ENCODE results near the gene DYNLRB2. TPM values are rescaled to one million over a fixed set of nuclear protein-coding genes. Genes with fewer than 3 reads are reported as not detected.

The DYNLRB2 gene
- total and polyA plus RNA-seq, 10 of the 15 experiments (the other 5 are each of a cell fraction or from before 2014, with no cell fraction given): 0.21 to 1.2 (median 0.40) TPM; not detected in 5

GRCh38 chr16:80536238-80536637, 4.6 kb upstream of the DYNLRB2 start:
- ChIA-PET POLR2A (no interaction called here), SMC1A (ENCODE audit: uncharacterized antibody, unreplicated experiment) (no interaction called here), CTCF (interaction anchor here (1.0 kb wide), 1 partner anchor 10 kb away, joined by 4 read pairs; no protein-coding TSS in a partner anchor), RAD21 (ENCODE audit: unreplicated experiment) (no interaction called here)
- H2AFZ ChIP-seq (ENCODE audit: control insufficient read depth, low read depth, low read length): no peak overlapping the region
- no peak overlapping the region for H3K9ac ChIP-seq (ENCODE audit: control insufficient read depth, insufficient read depth, low read length)
- intact Hi-C loops (cut with micrococcal nuclease; ENCODE audit: unreplicated experiment): no loop called here
- in situ Hi-C loops (cut with MboI): loop anchor here (25.0 kb wide), 1 partner anchor 301 kb away; no protein-coding TSS in a partner anchor
- no peak overlapping the region for H3K4me3 ChIP-seq
- ATAC-seq (no peak), DNase-seq (ENCODE audit: low read depth, low spot score) (no peak), FAIRE-seq (no peak)
- H3K79me2 ChIP-seq (ENCODE audit: control insufficient read depth, insufficient read depth, low read length): no peaks in the 10 kb centered on the region
- no peaks in the 10 kb centered on the region for H4K20me1 ChIP-seq (ENCODE audit: control insufficient read depth, insufficient read depth)
- H3K4me1 ChIP-seq (ENCODE audit: control insufficient read depth, insufficient read depth, low read length): no peaks in the 10 kb centered on the region
- H3K27me3 ChIP-seq (replicated peaks in 1 of 2; ENCODE audit: control insufficient read depth in 2 of 2, insufficient read depth in 2 of 2, low read length in 1 of 2): peaks cover 0 to 5% of the 10 kb centered on the region in 2 experiments; a peak in 1 of 4 replicates
- TF ChIP-seq PAX8 (IDR thresholded peaks at IDR 0.05): no peak
- no peak for TF ChIP-seq TCF7 (IDR thresholded peaks at IDR 0.05; ENCODE audit: borderline replicate concordance)
- no peak for TF ChIP-seq SMAD1 (IDR thresholded peaks at IDR 0.05; ENCODE audit: low read depth, partially characterized antibody)
- TF ChIP-seq E2F4 (IDR thresholded peaks at IDR 0.05; ENCODE audit: low read depth, low read length): no peak
- no peak for TF ChIP-seq NBN (IDR thresholded peaks at IDR 0.05)
- TF ChIP-seq, protein P1, sequence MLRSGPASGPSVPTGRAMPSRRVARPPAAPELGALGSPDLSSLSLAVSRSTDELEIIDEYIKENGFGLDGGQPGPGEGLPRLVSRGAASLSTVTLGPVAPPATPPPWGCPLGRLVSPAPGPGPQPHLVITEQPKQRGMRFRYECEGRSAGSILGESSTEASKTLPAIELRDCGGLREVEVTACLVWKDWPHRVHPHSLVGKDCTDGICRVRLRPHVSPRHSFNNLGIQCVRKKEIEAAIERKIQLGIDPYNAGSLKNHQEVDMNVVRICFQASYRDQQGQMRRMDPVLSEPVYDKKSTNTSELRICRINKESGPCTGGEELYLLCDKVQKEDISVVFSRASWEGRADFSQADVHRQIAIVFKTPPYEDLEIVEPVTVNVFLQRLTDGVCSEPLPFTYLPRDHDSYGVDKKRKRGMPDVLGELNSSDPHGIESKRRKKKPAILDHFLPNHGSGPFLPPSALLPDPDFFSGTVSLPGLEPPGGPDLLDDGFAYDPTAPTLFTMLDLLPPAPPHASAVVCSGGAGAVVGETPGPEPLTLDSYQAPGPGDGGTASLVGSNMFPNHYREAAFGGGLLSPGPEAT (IDR thresholded peaks at IDR 0.05; ENCODE audit: low read depth): no peak
- no peaks in the 10 kb centered on the region for H3K36me3 ChIP-seq (ENCODE audit: control insufficient read depth in 2 of 2, insufficient read depth in 2 of 2, low read length in 1 of 2)
- WGBS (ENCODE audit: insufficient coverage, insufficient replicate concordance, low lambda C conversion rate, missing lambda C conversion rate): 0% methylated on average over 2 of the region's 2 CpGs
- BruUV-seq (replicated peaks): no TSS peak
- no peak overlapping the region for H3K27ac ChIP-seq (ENCODE audit: control insufficient read depth, insufficient read depth)
- H3K9me3 ChIP-seq (replicated peaks; ENCODE audit: control insufficient read depth, insufficient read depth, low read length): no peaks in the 10 kb centered on the region; the same call in 2 of the 3 replicates
- H3K4me2 ChIP-seq (ENCODE audit: control insufficient read depth, insufficient read depth): no peak overlapping the region
